Measurements from ENCODE around the gene GLIPR2.

DNA sequence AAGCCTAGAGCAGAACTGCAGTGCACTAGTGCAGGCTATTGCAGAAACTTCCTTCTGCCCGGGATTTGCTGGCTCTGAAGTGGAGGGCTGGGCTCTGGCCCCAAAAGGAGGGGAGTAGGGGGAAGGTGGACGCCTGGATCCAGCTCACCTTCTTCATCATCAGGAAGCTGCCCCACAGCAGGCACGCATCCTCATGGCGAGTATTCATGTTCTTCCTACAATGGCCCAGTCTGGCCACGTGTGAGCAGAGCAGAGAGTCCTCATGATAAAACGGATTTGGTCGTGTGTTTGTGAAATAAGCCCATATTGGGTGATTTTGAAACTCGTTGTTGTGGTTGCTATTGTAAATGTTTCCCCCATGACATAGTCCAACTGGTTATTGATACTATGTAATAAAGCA lies 8.2 kb upstream of the GLIPR2 start:
- TF ChIP-seq, protein P1, sequence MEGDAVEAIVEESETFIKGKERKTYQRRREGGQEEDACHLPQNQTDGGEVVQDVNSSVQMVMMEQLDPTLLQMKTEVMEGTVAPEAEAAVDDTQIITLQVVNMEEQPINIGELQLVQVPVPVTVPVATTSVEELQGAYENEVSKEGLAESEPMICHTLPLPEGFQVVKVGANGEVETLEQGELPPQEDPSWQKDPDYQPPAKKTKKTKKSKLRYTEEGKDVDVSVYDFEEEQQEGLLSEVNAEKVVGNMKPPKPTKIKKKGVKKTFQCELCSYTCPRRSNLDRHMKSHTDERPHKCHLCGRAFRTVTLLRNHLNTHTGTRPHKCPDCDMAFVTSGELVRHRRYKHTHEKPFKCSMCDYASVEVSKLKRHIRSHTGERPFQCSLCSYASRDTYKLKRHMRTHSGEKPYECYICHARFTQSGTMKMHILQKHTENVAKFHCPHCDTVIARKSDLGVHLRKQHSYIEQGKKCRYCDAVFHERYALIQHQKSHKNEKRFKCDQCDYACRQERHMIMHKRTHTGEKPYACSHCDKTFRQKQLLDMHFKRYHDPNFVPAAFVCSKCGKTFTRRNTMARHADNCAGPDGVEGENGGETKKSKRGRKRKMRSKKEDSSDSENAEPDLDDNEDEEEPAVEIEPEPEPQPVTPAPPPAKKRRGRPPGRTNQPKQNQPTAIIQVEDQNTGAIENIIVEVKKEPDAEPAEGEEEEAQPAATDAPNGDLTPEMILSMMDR (IDR thresholded peaks at IDR 0.05), result no peak
- no peak for TF ChIP-seq EZH2phosphoT487 (IDR thresholded peaks at IDR 0.05; ENCODE audit: borderline replicate concordance, low read depth)
- no peak for TF ChIP-seq RCOR1 (IDR thresholded peaks at IDR 0.05; ENCODE audit: low read length)
- TF ChIP-seq, protein P2, sequence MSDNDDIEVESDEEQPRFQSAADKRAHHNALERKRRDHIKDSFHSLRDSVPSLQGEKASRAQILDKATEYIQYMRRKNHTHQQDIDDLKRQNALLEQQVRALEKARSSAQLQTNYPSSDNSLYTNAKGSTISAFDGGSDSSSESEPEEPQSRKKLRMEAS (IDR thresholded peaks at IDR 0.05; ENCODE audit: low read depth), result no peak
- TF ChIP-seq POLR2AphosphoS5 (IDR thresholded peaks at IDR 0.05; ENCODE audit: low read depth, low read length), result no peak

Measured in SK-N-SH (cell line).